Stimulated activated naive CD8-positive, alpha-beta T cell treated with anti-CD3 and anti-CD28 coated beads, Interleukin-15, Interleukin-2, amounts not matched to agents 100 U/mL and 50 U/mL, for 24 hours (primary cell): ENCODE data around the gene CHST1.

Experiments used
- ATAC-seq: fragments of 150-1000 bp; cut with Tn5 transposase; one replicate; pipeline ENCODE4 v1.10.0; 2021
- DNase-seq: peaks from one replicate; pipeline ENCODE4 v3.0.0; 2021

Gene CHST1

DNA sequence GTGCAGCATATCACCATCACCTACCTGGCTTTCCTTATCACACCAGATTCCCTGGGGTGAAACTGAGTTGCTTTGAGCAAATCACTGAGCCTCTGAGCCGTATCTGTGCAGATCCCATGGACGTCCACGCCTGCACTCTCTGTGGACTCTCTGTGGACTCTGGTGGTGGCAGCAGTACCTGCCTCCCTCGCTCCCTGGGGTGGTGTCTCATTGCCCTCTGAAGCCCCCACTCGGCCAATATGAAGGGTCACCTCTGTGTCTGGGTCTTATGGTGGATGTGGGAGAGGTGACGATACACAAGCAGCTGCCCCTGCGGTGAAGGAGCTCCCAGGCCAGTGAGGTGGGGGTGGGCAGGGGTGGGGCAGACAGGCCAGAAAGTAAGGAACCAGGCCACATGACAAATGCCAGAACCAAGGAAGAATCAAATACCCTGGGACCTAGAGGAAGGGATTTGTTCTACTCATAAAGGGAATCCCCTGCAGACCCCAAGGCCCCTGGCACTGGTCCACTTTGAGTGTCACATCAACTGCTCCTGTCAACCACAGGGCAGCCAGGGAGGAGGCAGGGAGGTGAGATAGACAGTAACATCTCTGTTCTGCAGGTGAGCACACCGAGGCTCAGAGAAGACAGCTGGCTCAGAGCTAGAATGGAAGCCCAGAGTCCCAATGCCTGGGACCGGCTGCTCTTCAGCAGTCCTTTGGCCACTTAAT is 9.2 kb upstream of the CHST1 start:
- DNase-seq (no peak), ATAC-seq (no peak)

DNA sequence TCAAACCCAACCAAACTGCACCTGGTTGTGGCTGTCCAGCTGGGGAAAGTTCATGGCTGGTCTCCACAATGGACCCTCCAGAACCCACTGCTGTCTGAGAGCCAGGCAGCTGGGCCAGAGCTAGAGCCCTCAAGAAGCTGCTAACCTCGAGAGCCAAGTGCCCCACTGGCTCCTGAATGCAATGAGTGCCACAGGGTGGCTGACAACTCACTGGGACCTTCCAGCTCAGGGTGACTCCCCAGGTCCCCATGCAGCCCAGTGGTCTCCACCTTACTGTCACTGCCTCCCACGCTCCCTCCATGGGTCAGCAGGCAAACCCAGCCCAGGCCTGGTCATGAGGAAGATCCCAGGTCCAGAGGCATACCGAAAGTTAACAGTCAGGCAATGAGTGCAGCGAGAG is 8.0 kb upstream of the CHST1 start:
- DNase-seq (no peak), ATAC-seq (no peak)

DNA sequence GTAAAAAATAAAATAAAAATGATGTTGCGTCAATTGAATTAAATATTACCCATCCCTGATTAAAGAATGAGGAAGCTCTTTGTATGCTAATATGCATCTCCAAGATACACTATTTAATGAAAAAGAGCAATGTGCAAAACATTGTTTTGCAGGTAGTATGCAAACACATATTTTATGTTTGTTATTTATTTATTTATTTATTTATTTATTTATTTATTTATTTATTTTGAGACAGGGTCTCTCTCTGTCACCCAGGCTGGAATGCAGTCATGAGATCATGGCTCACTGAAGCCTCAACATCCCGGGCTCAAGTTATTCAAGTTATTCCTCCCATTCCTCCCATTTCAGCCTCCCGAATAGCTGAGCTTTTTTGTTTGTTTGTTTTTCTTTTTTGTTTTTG is 7.2 kb upstream of the CHST1 start:
- no peak for ATAC-seq
- no peak for DNase-seq

DNA sequence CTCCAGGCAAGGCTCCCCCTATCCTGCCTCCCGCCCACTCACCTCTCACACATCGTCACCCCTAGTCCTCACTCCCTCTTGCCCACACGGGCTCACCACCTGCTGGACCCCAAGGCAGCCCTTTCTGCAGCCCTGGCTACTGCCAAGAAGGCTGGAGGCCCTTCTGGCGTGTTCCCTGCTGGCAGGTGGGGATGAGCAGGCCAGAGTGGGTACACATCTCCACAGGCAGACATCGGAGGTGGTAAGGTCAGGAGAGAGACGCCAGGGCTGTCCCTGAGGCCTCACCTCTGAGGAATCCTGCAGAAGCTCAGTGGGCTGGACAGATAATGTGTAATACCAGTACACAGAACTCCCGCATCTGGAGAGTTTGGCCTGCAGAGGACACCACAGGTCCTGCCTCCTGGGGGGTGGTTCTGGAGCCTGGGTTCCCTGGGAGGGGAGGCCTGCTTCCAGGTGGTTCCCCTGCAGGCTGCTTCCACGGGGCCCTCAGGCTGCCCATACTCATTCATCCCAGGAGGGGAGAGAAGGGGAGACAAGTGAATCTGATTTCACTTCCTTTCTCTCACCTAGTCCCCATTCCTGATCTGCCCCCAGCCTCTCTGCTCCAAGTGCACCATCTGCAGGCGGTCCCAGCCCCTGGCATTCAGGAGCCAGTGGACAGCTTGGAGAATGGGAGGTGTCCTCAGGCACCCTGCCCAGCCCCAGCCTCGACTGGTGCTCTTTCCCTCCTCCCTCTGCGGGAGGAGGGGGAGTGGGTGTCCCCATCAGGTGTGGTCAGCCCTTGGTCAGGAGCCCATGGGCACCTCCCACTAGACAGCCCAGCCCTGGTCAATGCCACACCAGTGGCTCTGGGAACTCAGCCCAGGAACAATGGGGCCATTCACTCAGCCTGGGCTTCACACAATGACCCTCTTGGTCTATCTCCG is 6.1 kb upstream of the CHST1 start:
- no peak for ATAC-seq
- no peak for DNase-seq

DNA sequence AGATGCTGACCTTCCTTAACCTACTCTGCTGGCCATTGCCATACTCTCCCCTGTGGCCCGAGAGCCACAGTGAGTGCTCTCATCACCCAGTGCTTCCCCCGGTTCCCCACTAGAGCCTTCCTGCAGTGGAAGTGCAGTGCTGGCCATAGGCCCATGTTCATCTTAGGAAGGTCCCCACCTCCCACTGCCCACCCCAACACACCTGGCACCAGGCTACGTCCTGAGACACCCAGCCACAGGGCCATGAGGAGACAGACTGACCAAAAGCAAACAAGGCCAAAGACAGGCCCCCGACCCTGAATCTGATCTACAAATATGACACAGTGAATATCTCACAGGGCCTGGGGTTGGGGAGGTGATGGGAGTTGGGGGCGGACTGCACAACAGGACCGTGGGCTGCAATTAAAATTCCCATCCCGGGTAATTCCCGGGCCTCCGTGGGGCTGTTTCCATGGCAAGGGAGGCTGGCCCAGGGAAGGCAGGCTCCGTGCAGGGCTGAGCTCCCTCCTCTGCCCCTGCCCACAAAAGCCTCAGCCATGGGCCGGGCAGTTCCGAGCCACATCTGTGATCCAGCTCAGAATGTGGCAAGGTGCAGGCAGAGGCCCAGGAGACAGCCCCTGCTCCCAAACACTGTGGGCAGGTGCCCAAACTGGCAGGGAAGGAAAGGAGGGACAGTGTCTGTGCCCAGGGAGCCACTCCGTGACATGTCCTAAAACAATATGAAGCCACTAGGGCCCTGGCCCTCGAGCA is 5.1 kb upstream of the CHST1 start:
- DNase-seq, result no peak
- ATAC-seq, result no peak

DNA sequence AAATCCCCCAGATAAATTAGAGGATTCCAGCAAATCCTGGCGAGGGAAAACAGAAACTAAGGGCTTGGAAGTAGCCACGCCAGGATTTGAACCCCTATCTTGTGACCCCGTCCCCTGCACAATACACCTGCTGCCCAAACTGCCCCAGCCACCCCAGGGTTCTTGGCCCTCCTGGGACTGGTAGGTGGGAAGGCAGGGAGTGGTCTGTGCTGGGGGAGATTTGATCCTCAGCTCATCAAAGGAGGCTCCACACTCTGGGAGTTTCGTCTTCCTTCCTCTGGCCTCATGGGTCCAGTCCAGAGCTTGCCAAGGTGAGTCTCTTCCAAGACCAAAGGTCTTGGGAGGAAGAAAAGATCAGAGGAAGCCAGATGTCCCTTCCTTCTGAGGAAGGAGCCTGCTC is 4.5 kb upstream of the CHST1 start:
- ATAC-seq, result no peak
- DNase-seq, result no peak

DNA sequence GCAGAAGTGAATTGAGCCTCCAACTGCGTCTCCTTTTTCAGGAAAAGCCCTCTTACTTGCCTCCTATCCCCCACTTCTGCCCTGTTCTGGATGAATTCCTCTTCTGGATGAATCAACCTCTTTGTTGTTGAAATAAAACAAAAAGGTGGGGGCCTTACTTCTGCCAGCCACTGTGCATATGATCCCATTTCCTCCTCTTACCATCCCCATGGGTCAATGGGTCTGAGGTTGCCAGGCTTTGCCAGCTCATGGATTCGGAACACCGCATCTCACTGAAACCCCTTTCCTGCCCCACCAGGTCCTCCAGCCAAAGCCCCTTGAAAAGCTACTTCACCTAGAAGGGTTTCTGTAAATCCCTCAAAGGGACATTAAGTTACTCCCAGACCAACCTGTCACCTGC is 3.7 kb upstream of the CHST1 start:
- ATAC-seq (no peak), DNase-seq (no peak)

DNA sequence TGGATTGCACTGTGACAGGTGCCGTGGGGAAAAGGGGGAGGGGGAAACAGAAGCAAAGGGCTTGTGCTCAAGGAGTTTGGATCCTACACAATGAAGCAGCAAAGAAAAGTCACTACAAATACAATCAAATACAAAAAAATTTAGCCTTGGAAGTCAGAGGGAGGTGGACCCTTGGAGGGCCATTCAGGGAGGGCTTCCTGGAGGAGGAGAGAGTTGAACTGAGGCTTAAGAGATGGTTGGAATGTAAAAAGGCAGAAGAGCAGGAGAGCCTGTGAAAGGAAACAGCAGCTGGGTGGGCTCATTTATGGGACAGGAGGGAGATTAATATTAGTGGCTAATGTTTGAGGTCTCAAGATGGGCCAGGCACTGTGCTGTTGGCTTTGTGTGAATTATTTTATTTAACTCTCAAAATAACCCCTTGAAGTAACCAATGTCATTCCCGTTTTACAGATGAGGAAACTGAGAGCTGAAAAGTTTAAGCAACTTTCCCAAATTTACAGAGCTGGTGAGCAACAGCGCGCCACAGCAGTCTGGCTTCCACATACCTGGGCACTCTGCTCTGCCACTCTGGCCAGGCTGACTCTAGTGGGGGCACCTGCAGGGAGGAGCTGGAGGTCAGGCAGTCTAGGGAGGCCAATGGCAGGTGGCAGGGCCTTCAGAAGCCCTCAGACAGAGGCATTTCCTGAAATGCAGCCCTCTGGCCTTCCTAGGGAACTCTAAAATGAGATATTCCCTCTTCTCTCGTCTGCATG is 2.7 kb upstream of the CHST1 start:
- no peak for ATAC-seq
- DNase-seq, result no peak

DNA sequence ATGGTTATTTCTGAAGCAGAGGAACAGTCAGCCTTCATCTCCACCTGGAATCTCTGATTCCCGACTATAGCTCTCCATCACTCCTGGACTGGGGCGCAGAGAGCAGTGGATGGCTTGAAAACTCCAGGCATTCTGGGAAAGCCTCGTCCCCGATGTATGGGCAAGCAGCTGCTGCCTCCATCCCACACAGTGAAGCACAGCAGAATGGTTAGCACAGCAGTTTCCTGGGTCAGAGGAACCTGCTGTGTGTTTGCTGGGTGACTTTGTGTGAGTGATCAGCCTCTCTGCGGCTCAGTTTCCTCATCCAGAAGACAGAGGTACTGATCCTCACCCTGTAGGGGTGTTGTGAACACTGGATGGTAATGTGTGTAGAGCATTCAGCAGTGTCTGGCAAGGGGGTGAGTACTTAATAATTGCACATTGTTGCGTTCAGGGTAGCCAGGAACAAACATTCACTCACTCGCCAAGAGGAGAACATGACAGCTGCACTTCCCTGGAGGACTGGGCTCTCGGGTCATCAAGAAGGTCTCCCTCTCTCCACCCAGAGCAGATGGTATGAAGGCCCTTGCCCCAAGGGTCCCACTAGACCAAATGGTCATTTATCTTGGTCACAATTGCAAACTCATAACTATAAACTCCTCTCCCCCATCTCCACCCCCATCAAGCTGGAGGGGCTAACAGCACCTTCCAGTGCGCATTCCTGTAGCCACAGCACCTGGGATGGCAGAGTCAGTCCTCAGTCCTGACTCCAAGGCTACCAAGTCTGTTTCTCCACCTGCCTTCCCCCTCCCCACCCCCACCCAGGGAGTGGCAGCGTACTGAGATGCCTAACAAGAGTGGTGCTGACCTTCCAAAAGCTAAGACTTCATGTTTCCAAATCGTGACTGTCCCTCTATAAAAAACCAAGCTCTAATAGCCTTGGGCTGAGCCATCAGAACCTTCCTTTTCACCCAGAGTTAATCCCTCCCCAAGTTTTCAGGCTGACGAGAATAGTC is 1.5 kb upstream of the CHST1 start:
- DNase-seq (no peak), ATAC-seq (no peak)

DNA sequence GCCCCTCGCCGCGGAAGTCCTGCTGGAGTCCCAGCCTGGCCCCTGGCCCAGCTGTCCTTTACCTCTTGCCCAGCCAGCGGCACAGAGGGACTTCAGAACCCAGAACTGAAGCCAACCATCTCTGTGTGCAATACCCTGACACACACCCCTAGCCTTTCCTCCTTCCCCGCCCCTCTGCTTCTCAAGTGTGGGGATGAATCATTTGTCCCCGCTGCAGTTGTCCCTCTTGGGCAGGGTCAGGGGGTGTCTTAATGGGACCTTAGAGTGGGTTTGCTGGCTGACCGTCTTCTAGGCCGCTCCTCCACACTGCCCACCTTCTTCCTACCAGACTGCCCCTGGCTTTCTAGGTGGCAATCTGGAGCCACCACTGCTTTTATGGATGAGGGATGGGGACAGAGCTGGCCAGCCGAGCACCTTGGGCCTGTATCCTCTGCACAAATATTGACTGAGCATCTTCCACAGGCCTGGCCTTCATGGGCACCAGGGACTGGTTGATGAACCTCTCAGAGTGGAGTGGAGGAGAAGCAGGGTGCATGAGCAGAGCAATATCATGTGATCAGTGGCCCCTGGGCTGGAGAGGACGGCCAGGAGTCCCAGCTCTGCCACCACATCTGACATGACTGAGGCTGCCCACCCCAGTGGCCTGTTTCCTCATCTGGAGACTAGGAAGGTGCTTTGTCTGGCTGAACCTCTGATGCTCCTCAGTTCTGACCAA is 668 bp upstream of the CHST1 start:
- no peak for DNase-seq
- ATAC-seq, result no peak

DNA sequence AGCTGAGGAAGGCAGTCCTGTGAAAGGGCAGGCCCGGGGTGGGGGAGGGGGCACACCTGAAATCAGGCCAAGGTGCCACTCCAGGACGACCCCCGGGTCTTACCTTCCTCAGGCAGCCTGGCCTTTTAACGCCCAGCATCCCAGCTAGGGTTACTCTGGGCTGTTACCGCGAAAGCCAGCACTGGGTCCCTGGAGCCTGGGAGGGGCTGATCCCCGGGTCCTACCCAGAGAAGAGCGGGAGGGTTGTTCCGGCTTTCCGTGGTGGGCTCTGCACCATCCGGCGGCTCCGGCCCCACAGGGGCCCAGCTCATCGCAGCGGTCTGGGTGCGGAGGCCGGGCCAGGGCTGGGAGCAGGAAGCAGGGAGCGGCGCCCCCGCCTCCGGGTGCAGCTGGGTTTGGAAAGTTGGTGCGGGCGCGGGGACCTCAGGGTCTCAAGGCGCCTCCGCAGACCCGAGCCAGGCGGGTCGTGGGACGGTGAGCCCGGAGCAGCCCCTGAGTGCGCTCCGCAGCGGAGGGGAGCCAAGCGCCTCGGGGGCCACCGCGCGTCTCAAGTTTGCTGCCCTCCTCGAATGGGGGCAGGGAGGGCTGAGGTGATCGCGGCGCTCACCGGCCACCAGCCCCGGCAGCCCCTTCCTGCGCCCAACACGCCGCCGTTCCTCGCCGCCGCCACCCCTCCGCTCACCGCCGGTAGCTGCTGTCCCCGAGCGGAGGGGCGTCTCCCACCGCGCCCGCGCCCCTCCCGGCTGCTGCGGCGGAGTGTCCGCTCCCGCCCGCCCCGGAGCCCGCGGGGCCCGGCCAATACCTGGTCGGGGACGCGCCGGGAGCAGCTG is 831 bp downstream of the CHST1 start:
- ATAC-seq (no peak), DNase-seq (no peak)

DNA sequence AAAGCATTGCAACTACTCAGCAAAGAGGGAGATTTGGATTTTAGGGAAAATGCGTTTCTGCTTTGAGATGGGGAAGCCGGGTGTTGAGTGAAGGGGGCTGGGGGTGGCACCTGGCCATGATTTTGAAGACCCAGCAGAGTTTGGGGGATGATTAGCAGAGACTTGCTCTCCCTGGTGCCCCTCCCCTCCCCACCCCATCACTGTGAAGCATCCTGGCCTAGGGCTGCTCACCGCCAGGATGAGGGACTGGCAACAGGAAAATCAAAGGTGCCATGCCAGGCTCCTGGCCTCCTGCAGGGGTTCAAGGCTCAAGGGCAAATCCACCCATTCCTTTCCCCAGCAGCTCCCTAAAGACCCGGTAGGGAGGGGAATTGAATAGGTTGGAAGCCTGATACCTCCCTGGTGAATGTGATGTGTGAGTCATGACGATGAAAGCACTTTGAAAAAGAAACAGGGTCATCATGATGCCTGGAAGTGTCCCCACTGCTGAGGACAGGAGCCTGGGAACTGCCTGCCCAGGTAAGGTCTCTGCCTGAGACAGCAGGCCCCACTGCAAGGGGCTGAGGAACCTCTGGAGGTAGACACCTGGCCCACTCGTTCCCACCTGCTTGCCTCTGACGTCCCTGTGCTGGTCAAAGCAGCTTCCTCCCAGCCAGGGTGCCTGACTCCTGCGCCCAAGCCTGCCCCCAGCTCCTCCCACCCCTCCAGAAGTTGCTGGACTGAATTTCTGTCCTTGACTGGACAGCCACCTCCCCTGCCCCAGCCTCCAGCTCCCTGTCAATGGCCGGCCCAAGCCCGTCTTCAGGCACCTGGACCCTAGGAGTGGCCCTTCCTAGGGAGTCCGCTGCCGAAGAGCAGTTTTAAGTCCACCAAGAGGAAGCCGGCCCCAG is 1.7 kb downstream of the CHST1 start:
- DNase-seq (no peak), ATAC-seq (no peak)

DNA sequence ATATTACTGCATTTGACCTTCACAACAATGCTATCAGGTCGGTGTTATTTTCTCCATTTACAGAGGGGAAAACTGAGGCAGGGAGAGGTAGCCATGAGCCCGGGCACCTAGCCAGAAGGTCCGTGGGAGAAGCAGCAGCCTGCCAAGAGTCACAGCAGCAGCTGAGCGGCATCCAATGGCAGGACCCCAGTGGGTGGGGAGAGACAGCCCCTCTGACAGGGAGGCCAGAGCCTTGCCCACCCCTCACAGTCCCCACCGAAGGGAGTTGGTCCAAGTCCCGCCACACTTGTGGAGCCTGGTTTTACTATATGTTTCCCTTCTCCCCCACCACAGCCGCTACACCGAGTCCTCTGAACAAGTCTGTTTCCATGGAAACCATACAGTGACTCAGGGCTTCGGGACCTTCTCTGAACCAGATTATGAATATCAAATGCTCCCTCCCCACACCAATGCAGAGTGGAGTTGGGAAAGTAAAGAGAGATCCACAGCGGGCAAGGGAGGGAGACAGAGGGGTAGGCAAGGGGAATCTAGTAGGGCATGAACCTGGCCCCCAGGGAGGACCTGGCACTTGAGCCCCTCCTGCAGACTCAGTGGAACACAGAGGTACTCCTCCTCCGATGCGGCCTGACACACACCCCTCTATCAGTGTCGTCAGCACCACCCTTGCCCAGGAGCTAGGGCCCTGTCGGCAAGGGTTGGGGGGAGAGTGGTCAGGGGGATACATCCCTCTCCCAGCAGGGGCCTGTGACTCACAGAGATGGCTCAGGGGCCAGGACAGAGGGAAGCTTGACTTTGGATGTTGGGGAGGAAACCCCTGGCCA is 2.5 kb downstream of the CHST1 start:
- peak; percentile 53 for ATAC-seq
- peak; percentile 44 for DNase-seq

DNA sequence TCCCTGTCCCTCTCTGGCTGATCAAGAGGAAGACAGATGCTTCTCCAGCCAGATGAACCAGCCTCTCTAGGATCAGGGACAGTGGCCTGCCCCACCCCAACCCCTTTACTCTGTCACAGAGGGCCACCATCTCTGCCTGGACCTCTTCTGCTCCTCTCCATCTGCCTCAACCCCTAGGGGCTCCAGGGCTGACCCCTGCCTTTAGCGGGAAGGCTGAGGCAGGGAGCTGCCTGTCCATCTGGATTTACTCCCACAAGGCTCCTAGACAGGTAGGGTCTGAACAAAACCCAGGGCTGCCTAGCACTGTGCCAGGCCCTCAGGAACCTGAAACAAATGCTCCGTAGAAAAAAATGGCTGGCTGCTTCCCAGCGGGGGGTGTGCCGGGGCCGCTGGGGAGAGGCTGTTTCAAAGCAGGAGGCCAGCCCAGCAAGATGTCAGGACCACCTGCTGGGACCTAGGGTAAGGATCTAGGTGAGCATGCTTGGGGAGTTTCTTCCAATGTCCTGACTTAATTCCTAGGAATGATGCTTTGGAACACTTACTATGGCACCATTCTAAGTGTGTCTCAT is 3.2 kb downstream of the CHST1 start:
- ATAC-seq (no peak), DNase-seq (no peak)

DNA sequence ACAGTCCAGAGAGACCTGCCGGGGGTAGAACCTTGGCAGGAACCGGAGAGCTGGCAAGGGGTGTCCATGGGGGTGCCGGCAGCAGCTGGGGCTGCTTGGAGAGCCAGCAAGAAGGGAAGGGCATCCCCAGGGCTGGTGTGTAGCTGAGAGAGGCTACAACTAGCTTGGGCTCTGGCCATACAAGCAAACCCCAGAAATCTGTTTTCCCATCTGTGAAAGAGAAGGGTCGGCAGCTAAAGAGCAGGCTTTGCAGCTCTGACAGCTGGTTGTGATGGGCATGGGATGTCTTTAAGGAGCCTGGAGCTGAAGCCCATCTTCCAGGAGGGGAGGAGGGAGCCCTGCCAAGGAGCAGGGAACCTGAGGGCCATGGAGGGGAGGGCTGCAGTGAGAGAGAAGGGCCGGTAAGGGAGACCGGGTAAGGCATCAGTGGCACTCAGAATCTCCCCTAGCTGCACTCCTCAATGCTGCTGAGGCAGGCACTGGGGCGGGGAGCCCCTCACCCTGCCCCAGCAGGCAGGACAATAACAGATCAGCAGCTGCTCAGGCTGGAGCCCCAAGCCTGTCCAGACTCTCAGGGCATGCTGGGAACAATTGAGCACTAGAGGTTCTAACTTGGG is 3.9 kb downstream of the CHST1 start:
- DNase-seq (no peak), ATAC-seq (no peak)

DNA sequence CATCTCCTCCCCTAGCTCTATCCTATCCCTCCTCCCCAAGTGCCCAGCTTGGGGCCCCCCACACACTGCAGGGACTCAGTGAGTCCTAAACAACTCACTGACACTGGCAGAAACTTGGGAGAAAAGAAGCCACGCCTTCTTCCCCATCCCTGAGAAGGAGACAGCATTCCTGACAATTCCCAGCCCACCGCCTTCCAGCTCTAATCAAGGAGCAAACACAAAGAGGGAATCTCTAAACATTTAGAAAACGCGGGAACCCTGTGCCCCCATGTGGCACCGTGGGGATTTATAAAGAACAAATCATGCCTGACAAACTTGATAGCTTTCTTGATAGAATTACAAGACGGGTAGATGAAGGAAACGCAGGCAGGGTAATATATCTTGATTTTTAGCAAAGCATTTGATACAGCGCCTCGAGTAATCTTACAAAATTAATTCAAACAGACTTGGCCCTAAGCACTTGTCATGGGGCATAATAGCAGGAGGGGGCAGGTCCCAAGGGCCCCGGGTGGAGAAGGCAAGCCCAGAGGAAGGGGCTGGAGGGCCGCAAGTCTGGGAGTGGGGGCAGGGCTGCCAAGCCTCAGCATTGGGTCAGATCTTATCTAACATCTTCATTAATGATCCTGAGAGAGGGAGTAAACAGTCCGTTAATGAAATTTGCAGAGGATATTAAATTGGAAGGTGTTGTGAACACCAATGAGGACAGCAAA is 4.5 kb downstream of the CHST1 start:
- no peak for ATAC-seq
- no peak for DNase-seq
